Fibroblast of lung (primary cell): ENCODE data around the gene PIP5K1C. TPM values are rescaled to one million over a fixed set of nuclear protein-coding genes. Genes with fewer than 3 reads are reported as not detected.
A peak's percentile ranks its signal among the peaks of the same experiment; 100 is the strongest.

Experiments used
- DNase-seq, 2 donors: peaks; one replicate each; pipeline versions ENCODE4 v3.0.0 to v3.0.0-alpha.2; 2010; ENCODE audit warnings: low read depth in 2 of 2
- H2AFZ ChIP-seq: 2 replicates; pipeline ENCODE4 v1.5.1; 2012; ENCODE audit warnings: low read length, control low read depth, inconsistent platforms
- H3K27ac ChIP-seq: 2 replicates; pipeline ENCODE4 v1.5.1; 2011; ENCODE audit warnings: low read length, control low read depth; ENCODE audit not compliant: insufficient read depth
- H3K27me3 ChIP-seq: 2 replicates; pipeline ENCODE4 v1.5.1; 2011; ENCODE audit warnings: mild to moderate bottlenecking, low read length; ENCODE audit not compliant: control insufficient read depth, insufficient read depth
- H3K36me3 ChIP-seq: 2 replicates; pipeline ENCODE4 v1.5.1; 2011; ENCODE audit warnings: low read length; ENCODE audit not compliant: control insufficient read depth, insufficient read depth
- H3K4me1 ChIP-seq: 2 replicates; pipeline ENCODE4 v1.5.1; 2011; ENCODE audit warnings: low read length; ENCODE audit not compliant: control insufficient read depth, insufficient read depth; ENCODE audit errors: extremely low read depth
- H3K4me2 ChIP-seq: 2 replicates; pipeline ENCODE4 v1.5.1; 2011; ENCODE audit warnings: low read length, control low read depth; ENCODE audit not compliant: insufficient read depth; ENCODE audit errors: extremely low read depth
- H3K4me3 ChIP-seq, 4 experiments: fragments of 200-600 bp in 1 of 4; sonication (generic) in 1 of 4; replicated peaks in 1 of 4; 2 replicates each; pipeline ENCODE4 v1.5.1; 2011 to 2016; ENCODE audit warnings: low read length in 4 of 4, low read depth in 3 of 4, mild to moderate bottlenecking in 3 of 4, control low read depth in 2 of 4, inconsistent platforms in 1 of 4, mixed read lengths in 1 of 4; ENCODE audit not compliant: insufficient read depth in 1 of 4; ENCODE audit errors: control extremely low read depth in 1 of 4
- H3K79me2 ChIP-seq: 2 replicates; pipeline ENCODE4 v1.5.1; 2012; ENCODE audit warnings: mild to moderate bottlenecking, low read length, inconsistent platforms; ENCODE audit not compliant: control insufficient read depth, insufficient read depth
- H3K9ac ChIP-seq: 2 replicates; pipeline ENCODE4 v1.5.1; 2011; ENCODE audit warnings: mild to moderate bottlenecking, low read length, control low read depth; ENCODE audit not compliant: insufficient read depth
- H3K9me3 ChIP-seq: 2 replicates; pipeline ENCODE4 v1.5.1; 2012; ENCODE audit warnings: low read depth, low read length; ENCODE audit not compliant: control insufficient read depth, insufficient read depth
- H4K20me1 ChIP-seq: 2 replicates; pipeline ENCODE4 v1.5.1; 2011; ENCODE audit warnings: low read length; ENCODE audit not compliant: control insufficient read depth, insufficient read depth; ENCODE audit errors: extremely low read depth
- CTCF ChIP-seq, 2 donors: IDR thresholded peaks in 1 of 2; conservative IDR thresholded peaks in 1 of 2; 1 replicate in 1 of 2; 2 replicates in 1 of 2; pipeline ENCODE4 v1.5.1; 2011 to 2012; ENCODE audit warnings: low read length in 2 of 2, control low read depth in 1 of 2, inconsistent platforms in 1 of 2, low read depth in 1 of 2, mild to moderate bottlenecking in 1 of 2
- EZH2 ChIP-seq: IDR thresholded peaks from 2 replicates; pipeline ENCODE4 v1.5.1; 2012; ENCODE audit warnings: low read length, control low read depth, mild to moderate bottlenecking; ENCODE audit errors: missing control alignments
- polyA plus RNA-seq, 2 donors: library from polyadenylated mRNA; depleted of rRNA in 1 of 2; stranded (reverse) in 1 of 2; unstranded in 1 of 2; fragments of >200 nt; gene quantifications; 2 replicates each; pipeline ENCODE4 v1.2.1, GENCODE V29; 2011 to 2012; ENCODE audit warnings: missing spikeins in 1 of 2
- total RNA-seq: library from RNA; depleted of rRNA; stranded (reverse); fragments of >200 nt; gene quantifications from 2 replicates; pipeline ENCODE4 v1.2.1, GENCODE V29; 2014

Gene PIP5K1C
- total and polyA plus RNA-seq, 2 donors (not counting 1 experiment from before 2014, with no cell fraction given), result 8.7 to 16.7 TPM

GRCh38 chr19:3723883-3724282 is 23.6 kb upstream of the PIP5K1C start:
- DNase-seq, result no peak
- no peak overlapping the region for H2AFZ ChIP-seq
- no peaks in the 10 kb centered on the region for H3K36me3 ChIP-seq
- no peak overlapping the region for H3K27ac ChIP-seq
- no peak overlapping the region for H3K4me3 ChIP-seq
- no peak overlapping the region for H3K4me2 ChIP-seq
- H3K79me2 ChIP-seq, result no peaks in the 10 kb centered on the region
- H3K4me1 ChIP-seq, result no peaks in the 10 kb centered on the region
- H3K27me3 ChIP-seq, result peaks cover 23% of the 10 kb centered on the region
- no peaks in the 10 kb centered on the region for H4K20me1 ChIP-seq
- H3K9ac ChIP-seq, result no peak overlapping the region
- no peak for TF ChIP-seq CTCF (conservative IDR thresholded peaks at IDR 0.05 in 1 of 2, IDR thresholded peaks at IDR 0.05 in 1 of 2; ENCODE audit: low read depth in 1 of 2, low read length in 2 of 2)
- no peak for TF ChIP-seq EZH2
- H3K9me3 ChIP-seq, result no peaks in the 10 kb centered on the region

- Histone ChIP-seq H3K27me3 (peaks cover 23% of the 10 kb centered on the region), H3K36me3 (no peaks in the 10 kb centered on the region), H2AFZ (no peak overlapping the region), H3K27ac (no peak overlapping the region), H3K4me2 (no peak overlapping the region), H4K20me1 (no peaks in the 10 kb centered on the region), H3K4me3 (no peak overlapping the region), H3K79me2 (no peaks in the 10 kb centered on the region), H3K9me3 (no peaks in the 10 kb centered on the region), H3K9ac (no peak overlapping the region), H3K4me1 (no peaks in the 10 kb centered on the region)
- peak; percentile 54 for TF ChIP-seq EZH2
- TF ChIP-seq CTCF (conservative IDR thresholded peaks at IDR 0.05 in 1 of 2, IDR thresholded peaks at IDR 0.05 in 1 of 2; ENCODE audit: low read depth in 1 of 2, low read length in 2 of 2), result no peak
- no peak for DNase-seq
These were observed 22.8 kb upstream of the PIP5K1C start for GRCh38 chr19:3723110-3723488.

GRCh38 chr19:3722443-3723109 is 22.3 kb upstream of the PIP5K1C start:
- H3K79me2 ChIP-seq, result no peaks in the 10 kb centered on the region
- DNase-seq, result no peak
- H3K4me1 ChIP-seq, result no peaks in the 10 kb centered on the region
- H3K4me2 ChIP-seq, result no peak overlapping the region
- TF ChIP-seq CTCF (conservative IDR thresholded peaks at IDR 0.05 in 1 of 2, IDR thresholded peaks at IDR 0.05 in 1 of 2; ENCODE audit: low read depth in 1 of 2, low read length in 2 of 2), result no peak
- no peak overlapping the region for H3K27ac ChIP-seq
- H3K36me3 ChIP-seq, result no peaks in the 10 kb centered on the region
- no peaks in the 10 kb centered on the region for H4K20me1 ChIP-seq
- peaks cover 23% of the 10 kb centered on the region for H3K27me3 ChIP-seq
- H2AFZ ChIP-seq, result no peak overlapping the region
- H3K9me3 ChIP-seq, result no peaks in the 10 kb centered on the region
- H3K9ac ChIP-seq, result no peak overlapping the region
- no peak overlapping the region for H3K4me3 ChIP-seq
